ENCODE measurements around the gene SLC5A9.

SLC5A9 gene

GRCh38 chr1:48235652-48236051 lies 13.1 kb downstream of the SLC5A9 start:
- no peaks in the 10 kb centered on the region for H3K79me2 ChIP-seq (ENCODE audit: insufficient read depth, low read length)
- no peaks in the 10 kb centered on the region for H3F3A ChIP-seq (ENCODE audit: low read depth)
- H3K4me1 ChIP-seq (ENCODE audit: insufficient read depth, low read length, poor library complexity, severe bottlenecking), result peaks cover 3% of the 10 kb centered on the region
- no peaks in the 10 kb centered on the region for H3K9me3 ChIP-seq (ENCODE audit: insufficient read depth, low read depth, low read length)
- H3K9me2 ChIP-seq (replicated peaks; ENCODE audit: low read depth, low read length), result no peaks in the 10 kb centered on the region
- H2AFZ ChIP-seq (ENCODE audit: low read length), result no peak overlapping the region
- no peaks in the 10 kb centered on the region for H4K20me1 ChIP-seq (ENCODE audit: insufficient read depth, low read length, poor library complexity, severe bottlenecking)
- no peaks in the 10 kb centered on the region for H3K27me3 ChIP-seq (ENCODE audit: insufficient read depth, low read length, poor library complexity, severe bottlenecking)
- H3K4me2 ChIP-seq (ENCODE audit: low read depth, low read length, poor library complexity, severe bottlenecking), result no peak overlapping the region
- no peak overlapping the region for H3K9ac ChIP-seq (ENCODE audit: low read depth, low read length, poor library complexity, severe bottlenecking)
- no peaks in the 10 kb centered on the region for H3K36me3 ChIP-seq (ENCODE audit: insufficient read depth, low read length)
- H3K4me3 ChIP-seq (ENCODE audit: low read length, poor library complexity, severe bottlenecking), result no peak overlapping the region
- no peak for TF ChIP-seq EZH2phosphoT487 (IDR thresholded peaks at IDR 0.05; ENCODE audit: borderline replicate concordance)
- TF ChIP-seq CTCF (conservative IDR thresholded peaks at IDR 0.05; ENCODE audit: low read length), result no peak

- Histone ChIP-seq H3K4me3 (ENCODE audit: low read length, poor library complexity, severe bottlenecking) (no peak overlapping the region), H3F3A (ENCODE audit: low read depth) (no peaks in the 10 kb centered on the region), H3K36me3 (ENCODE audit: insufficient read depth, low read length) (no peaks in the 10 kb centered on the region), H3K9ac (ENCODE audit: low read depth, low read length, poor library complexity, severe bottlenecking) (no peak overlapping the region), H3K79me2 (ENCODE audit: insufficient read depth, low read length) (no peaks in the 10 kb centered on the region), H3K4me2 (ENCODE audit: low read depth, low read length, poor library complexity, severe bottlenecking) (no peak overlapping the region), H2AFZ (ENCODE audit: low read length) (0 out of 2 replicates have a peak overlapping the region, but pooled peaks have one; percentile 42), H3K9me2 (replicated peaks; ENCODE audit: low read depth, low read length) (no peaks in the 10 kb centered on the region), H3K4me1 (ENCODE audit: insufficient read depth, low read length, poor library complexity, severe bottlenecking) (no peaks in the 10 kb centered on the region), H4K20me1 (ENCODE audit: insufficient read depth, low read length, poor library complexity, severe bottlenecking) (no peaks in the 10 kb centered on the region), H3K9me3 (ENCODE audit: insufficient read depth, low read depth, low read length) (no peaks in the 10 kb centered on the region), H3K27me3 (ENCODE audit: insufficient read depth, low read length, poor library complexity, severe bottlenecking) (no peaks in the 10 kb centered on the region)
- TF ChIP-seq EZH2phosphoT487 (IDR thresholded peaks at IDR 0.05; ENCODE audit: borderline replicate concordance), result no peak
- peak; percentile 91 for TF ChIP-seq CTCF (conservative IDR thresholded peaks at IDR 0.05; ENCODE audit: low read length)
Measured at GRCh38 chr1:48236716-48237470, 14.4 kb downstream of the SLC5A9 start.

GRCh38 chr1:48242141-48242736 lies 19.7 kb downstream of the SLC5A9 start:
- H2AFZ ChIP-seq (ENCODE audit: low read length), result no peak overlapping the region
- H4K20me1 ChIP-seq (ENCODE audit: insufficient read depth, low read length, poor library complexity, severe bottlenecking), result no peaks in the 10 kb centered on the region
- H3K4me3 ChIP-seq (ENCODE audit: low read length, poor library complexity, severe bottlenecking), result no peak overlapping the region
- no peaks in the 10 kb centered on the region for H3K27me3 ChIP-seq (ENCODE audit: insufficient read depth, low read length, poor library complexity, severe bottlenecking)
- peaks cover 5% of the 10 kb centered on the region for H3K4me1 ChIP-seq (ENCODE audit: insufficient read depth, low read length, poor library complexity, severe bottlenecking)
- H3K9me3 ChIP-seq (ENCODE audit: insufficient read depth, low read depth, low read length), result no peaks in the 10 kb centered on the region
- H3K9me2 ChIP-seq (replicated peaks; ENCODE audit: low read depth, low read length), result no peaks in the 10 kb centered on the region
- H3K4me2 ChIP-seq (ENCODE audit: low read depth, low read length, poor library complexity, severe bottlenecking), result no peak overlapping the region
- no peaks in the 10 kb centered on the region for H3F3A ChIP-seq (ENCODE audit: low read depth)
- no peak overlapping the region for H3K9ac ChIP-seq (ENCODE audit: low read depth, low read length, poor library complexity, severe bottlenecking)
- H3K36me3 ChIP-seq (ENCODE audit: insufficient read depth, low read length), result no peaks in the 10 kb centered on the region
- TF ChIP-seq EZH2phosphoT487 (IDR thresholded peaks at IDR 0.05; ENCODE audit: borderline replicate concordance), result no peak
- no peaks in the 10 kb centered on the region for H3K79me2 ChIP-seq (ENCODE audit: insufficient read depth, low read length)

All from Loucy (cell line).